Fibroblast of lung (primary cell): Measurements from ENCODE around the gene SKIC8. TPM values are rescaled to one million over a fixed set of nuclear protein-coding genes. Genes with fewer than 3 reads are reported as not detected.

ENCODE experiments used
- DNase-seq, 2 donors: peaks; one replicate each; pipeline versions ENCODE4 v3.0.0 to v3.0.0-alpha.2; 2010; ENCODE audit warnings: low read depth in 2 of 2
- H2AFZ ChIP-seq: 2 replicates; pipeline ENCODE4 v1.5.1; 2012; ENCODE audit warnings: low read length, control low read depth, inconsistent platforms
- H3K27ac ChIP-seq: 2 replicates; pipeline ENCODE4 v1.5.1; 2011; ENCODE audit warnings: low read length, control low read depth; ENCODE audit not compliant: insufficient read depth
- H3K27me3 ChIP-seq: 2 replicates; pipeline ENCODE4 v1.5.1; 2011; ENCODE audit warnings: mild to moderate bottlenecking, low read length; ENCODE audit not compliant: control insufficient read depth, insufficient read depth
- H3K36me3 ChIP-seq: 2 replicates; pipeline ENCODE4 v1.5.1; 2011; ENCODE audit warnings: low read length; ENCODE audit not compliant: control insufficient read depth, insufficient read depth
- H3K4me1 ChIP-seq: 2 replicates; pipeline ENCODE4 v1.5.1; 2011; ENCODE audit warnings: low read length; ENCODE audit not compliant: control insufficient read depth, insufficient read depth; ENCODE audit errors: extremely low read depth
- H3K4me2 ChIP-seq: 2 replicates; pipeline ENCODE4 v1.5.1; 2011; ENCODE audit warnings: low read length, control low read depth; ENCODE audit not compliant: insufficient read depth; ENCODE audit errors: extremely low read depth
- H3K4me3 ChIP-seq, 4 experiments: fragments of 200-600 bp in 1 of 4; sonication (generic) in 1 of 4; replicated peaks in 1 of 4; 2 replicates each; pipeline ENCODE4 v1.5.1; 2011 to 2016; ENCODE audit warnings: low read length in 4 of 4, low read depth in 3 of 4, mild to moderate bottlenecking in 3 of 4, control low read depth in 2 of 4, inconsistent platforms in 1 of 4, mixed read lengths in 1 of 4; ENCODE audit not compliant: insufficient read depth in 1 of 4; ENCODE audit errors: control extremely low read depth in 1 of 4
- H3K79me2 ChIP-seq: 2 replicates; pipeline ENCODE4 v1.5.1; 2012; ENCODE audit warnings: mild to moderate bottlenecking, low read length, inconsistent platforms; ENCODE audit not compliant: control insufficient read depth, insufficient read depth
- H3K9ac ChIP-seq: 2 replicates; pipeline ENCODE4 v1.5.1; 2011; ENCODE audit warnings: mild to moderate bottlenecking, low read length, control low read depth; ENCODE audit not compliant: insufficient read depth
- H3K9me3 ChIP-seq: 2 replicates; pipeline ENCODE4 v1.5.1; 2012; ENCODE audit warnings: low read depth, low read length; ENCODE audit not compliant: control insufficient read depth, insufficient read depth
- H4K20me1 ChIP-seq: 2 replicates; pipeline ENCODE4 v1.5.1; 2011; ENCODE audit warnings: low read length; ENCODE audit not compliant: control insufficient read depth, insufficient read depth; ENCODE audit errors: extremely low read depth
- EZH2 ChIP-seq: IDR thresholded peaks from 2 replicates; pipeline ENCODE4 v1.5.1; 2012; ENCODE audit warnings: low read length, control low read depth, mild to moderate bottlenecking; ENCODE audit errors: missing control alignments
- polyA plus RNA-seq, 2 donors: library from polyadenylated mRNA; depleted of rRNA in 1 of 2; stranded (reverse) in 1 of 2; unstranded in 1 of 2; fragments of >200 nt; gene quantifications; 2 replicates each; pipeline ENCODE4 v1.2.1, GENCODE V29; 2011 to 2012; ENCODE audit warnings: missing spikeins in 1 of 2
- total RNA-seq: library from RNA; depleted of rRNA; stranded (reverse); fragments of >200 nt; gene quantifications from 2 replicates; pipeline ENCODE4 v1.2.1, GENCODE V29; 2014
- TF ChIP-seq, protein P1 (sequence below), 2 donors: IDR thresholded peaks in 1 of 2; conservative IDR thresholded peaks in 1 of 2; 1 replicate in 1 of 2; 2 replicates in 1 of 2; pipeline ENCODE4 v1.5.1; 2011 to 2012; ENCODE audit warnings: low read length in 2 of 2, control low read depth in 1 of 2, inconsistent platforms in 1 of 2, low read depth in 1 of 2, mild to moderate bottlenecking in 1 of 2

The SKIC8 gene
- total and polyA plus RNA-seq, 2 donors (not counting 1 experiment from before 2014, with no cell fraction given), result 47.1 to 82.2 TPM

DNA sequence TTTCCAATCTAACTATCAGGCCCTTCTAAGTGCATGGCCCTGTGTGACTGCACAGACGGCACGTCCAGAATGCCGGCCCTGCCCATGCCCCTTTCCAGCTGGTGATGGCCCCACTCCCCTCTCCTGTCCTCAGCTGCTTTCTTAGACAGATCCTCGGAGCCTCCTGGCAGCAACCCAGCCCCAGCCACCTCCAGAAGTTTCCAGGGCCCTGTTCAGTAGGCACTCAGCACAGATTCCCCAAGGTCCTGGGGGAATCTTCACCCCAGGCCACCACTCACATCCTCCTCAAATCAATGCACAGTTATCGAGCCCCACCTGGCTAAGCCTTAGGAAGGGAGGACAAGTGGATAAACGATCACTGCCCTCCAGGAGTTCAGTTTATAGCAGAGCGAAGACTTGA, 39.4 kb upstream of the SKIC8 start:
- Histone ChIP-seq H3K27ac (no peak overlapping the region), H3K9ac (no peak overlapping the region), H3K4me3 (no peak overlapping the region), H3K9me3 (no peaks in the 10 kb centered on the region), H3K79me2 (no peaks in the 10 kb centered on the region), H3K27me3 (peaks cover 47% of the 10 kb centered on the region), H2AFZ (no peak overlapping the region), H3K4me2 (no peak overlapping the region), H3K36me3 (no peaks in the 10 kb centered on the region), H3K4me1 (no peaks in the 10 kb centered on the region), H4K20me1 (no peaks in the 10 kb centered on the region)
- no peak for TF ChIP-seq EZH2
- TF ChIP-seq, protein P1, sequence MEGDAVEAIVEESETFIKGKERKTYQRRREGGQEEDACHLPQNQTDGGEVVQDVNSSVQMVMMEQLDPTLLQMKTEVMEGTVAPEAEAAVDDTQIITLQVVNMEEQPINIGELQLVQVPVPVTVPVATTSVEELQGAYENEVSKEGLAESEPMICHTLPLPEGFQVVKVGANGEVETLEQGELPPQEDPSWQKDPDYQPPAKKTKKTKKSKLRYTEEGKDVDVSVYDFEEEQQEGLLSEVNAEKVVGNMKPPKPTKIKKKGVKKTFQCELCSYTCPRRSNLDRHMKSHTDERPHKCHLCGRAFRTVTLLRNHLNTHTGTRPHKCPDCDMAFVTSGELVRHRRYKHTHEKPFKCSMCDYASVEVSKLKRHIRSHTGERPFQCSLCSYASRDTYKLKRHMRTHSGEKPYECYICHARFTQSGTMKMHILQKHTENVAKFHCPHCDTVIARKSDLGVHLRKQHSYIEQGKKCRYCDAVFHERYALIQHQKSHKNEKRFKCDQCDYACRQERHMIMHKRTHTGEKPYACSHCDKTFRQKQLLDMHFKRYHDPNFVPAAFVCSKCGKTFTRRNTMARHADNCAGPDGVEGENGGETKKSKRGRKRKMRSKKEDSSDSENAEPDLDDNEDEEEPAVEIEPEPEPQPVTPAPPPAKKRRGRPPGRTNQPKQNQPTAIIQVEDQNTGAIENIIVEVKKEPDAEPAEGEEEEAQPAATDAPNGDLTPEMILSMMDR (conservative IDR thresholded peaks at IDR 0.05 in 1 of 2, IDR thresholded peaks at IDR 0.05 in 1 of 2; ENCODE audit: low read depth in 1 of 2, low read length in 2 of 2), result no peak
- no peak for DNase-seq

DNA sequence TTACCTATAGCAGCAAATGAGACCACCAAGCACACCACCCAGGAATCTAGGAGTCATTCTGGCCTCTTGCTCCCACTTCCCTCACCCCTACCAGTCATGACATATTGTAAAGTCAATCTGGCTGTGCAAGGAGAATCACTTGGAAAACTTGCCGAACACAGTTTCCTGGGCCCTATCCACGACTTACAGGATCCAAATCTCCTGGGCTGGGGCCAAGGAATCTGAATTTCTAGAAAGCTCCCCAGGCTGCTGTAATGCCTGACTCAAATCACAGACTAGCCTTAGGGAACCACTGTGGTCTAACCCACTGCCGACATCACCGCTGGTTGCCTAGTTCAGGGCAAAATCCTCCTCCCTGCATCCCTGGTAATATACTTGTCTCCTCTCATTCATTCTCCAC, 36.6 kb upstream of the SKIC8 start:
- H3K4me1 ChIP-seq, result no peaks in the 10 kb centered on the region
- no peak for DNase-seq
- H4K20me1 ChIP-seq, result no peaks in the 10 kb centered on the region
- H3K9me3 ChIP-seq, result no peaks in the 10 kb centered on the region
- H3K9ac ChIP-seq, result no peak overlapping the region
- peaks cover 35% of the 10 kb centered on the region for H3K27me3 ChIP-seq
- no peak overlapping the region for H3K27ac ChIP-seq
- TF ChIP-seq EZH2, result no peak
- TF ChIP-seq, protein P1 (conservative IDR thresholded peaks at IDR 0.05 in 1 of 2, IDR thresholded peaks at IDR 0.05 in 1 of 2; ENCODE audit: low read depth in 1 of 2, low read length in 2 of 2), result no peak
- no peak overlapping the region for H2AFZ ChIP-seq
- no peaks in the 10 kb centered on the region for H3K36me3 ChIP-seq
- H3K4me3 ChIP-seq, result no peak overlapping the region
- H3K79me2 ChIP-seq, result no peaks in the 10 kb centered on the region
- H3K4me2 ChIP-seq, result no peak overlapping the region

DNA sequence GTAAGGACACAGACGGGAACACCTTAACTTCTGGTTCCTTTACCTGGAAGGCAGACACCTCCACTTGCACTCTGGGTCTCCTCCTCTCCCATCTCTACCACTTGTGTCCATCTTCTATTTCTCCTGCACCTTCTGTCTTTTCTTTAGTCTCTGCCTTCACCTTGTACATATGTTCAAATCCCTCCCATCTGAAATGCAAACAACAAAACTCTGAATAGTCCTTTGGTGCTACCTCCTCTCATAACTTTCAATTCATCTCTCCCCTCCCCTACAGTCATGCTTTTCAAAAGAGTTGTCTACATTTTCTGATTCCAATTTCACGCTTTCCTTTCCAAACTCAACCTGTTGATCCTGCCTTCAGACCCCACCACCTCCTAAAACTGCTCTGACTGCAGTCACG, 35.4 kb upstream of the SKIC8 start:
- no peaks in the 10 kb centered on the region for H3K4me1 ChIP-seq
- no peak overlapping the region for H3K9ac ChIP-seq
- no peak overlapping the region for H3K4me2 ChIP-seq
- peaks cover 26% of the 10 kb centered on the region for H3K27me3 ChIP-seq
- no peaks in the 10 kb centered on the region for H4K20me1 ChIP-seq
- no peak overlapping the region for H3K4me3 ChIP-seq
- H2AFZ ChIP-seq, result no peak overlapping the region
- DNase-seq, result no peak
- H3K36me3 ChIP-seq, result no peaks in the 10 kb centered on the region
- H3K79me2 ChIP-seq, result no peaks in the 10 kb centered on the region
- H3K9me3 ChIP-seq, result no peaks in the 10 kb centered on the region
- H3K27ac ChIP-seq, result no peak overlapping the region
- TF ChIP-seq, protein P1 (conservative IDR thresholded peaks at IDR 0.05 in 1 of 2, IDR thresholded peaks at IDR 0.05 in 1 of 2; ENCODE audit: low read depth in 1 of 2, low read length in 2 of 2), result no peak
